ENCODE results near the gene MYO10.
"Not testable (repeated sequence)": the region's sequence is repeated elsewhere in the genome, so short reads cannot be mapped to it uniquely, and the experiment has no call there.

The MYO10 gene

DNA sequence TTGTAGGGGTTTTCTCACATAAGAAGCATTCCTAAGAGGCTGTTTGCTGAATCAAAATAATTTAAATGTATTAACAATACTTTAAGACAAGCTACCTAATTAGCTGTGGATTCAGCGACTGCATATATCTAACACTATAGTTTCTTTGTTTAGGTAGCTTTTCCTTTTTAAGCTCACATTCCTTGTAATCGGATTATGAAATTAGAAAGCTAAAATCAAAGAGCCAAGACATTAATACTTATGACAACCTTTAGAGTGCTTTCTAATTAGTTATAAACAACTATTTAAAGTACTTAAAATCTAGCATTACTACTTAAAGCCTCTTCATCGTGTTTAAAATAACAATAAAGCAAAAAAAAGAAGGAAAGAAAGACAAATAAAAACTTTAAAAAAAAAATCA, 182.0 kb downstream of the MYO10 start:
- H3K9me3 Mint-ChIP-seq: no peaks in the 10 kb centered on the region
- no peaks in the 10 kb centered on the region for H3K4me1 Mint-ChIP-seq
- ATAC-seq (replicated peaks): no peak
- no peak overlapping the region for H3K4me3 Mint-ChIP-seq
- no peak overlapping the region for H3K27ac Mint-ChIP-seq
- no peak for DNase-seq
- H3K27me3 Mint-ChIP-seq: no peaks in the 10 kb centered on the region
- no peaks in the 10 kb centered on the region for H3K36me3 Mint-ChIP-seq

- DNase-seq (no peak), ATAC-seq (replicated peaks) (no peak)
- Mint-ChIP-seq H3K27ac (peak overlapping the region; percentile 31), H3K9me3 (no peaks in the 10 kb centered on the region), H3K4me3 (no peak overlapping the region), H3K27me3 (no peaks in the 10 kb centered on the region), H3K36me3 (no peaks in the 10 kb centered on the region), H3K4me1 (no peaks in the 10 kb centered on the region)
Observed at GRCh38 chr5:16750445-16750844, 185.6 kb downstream of the MYO10 start.

DNA sequence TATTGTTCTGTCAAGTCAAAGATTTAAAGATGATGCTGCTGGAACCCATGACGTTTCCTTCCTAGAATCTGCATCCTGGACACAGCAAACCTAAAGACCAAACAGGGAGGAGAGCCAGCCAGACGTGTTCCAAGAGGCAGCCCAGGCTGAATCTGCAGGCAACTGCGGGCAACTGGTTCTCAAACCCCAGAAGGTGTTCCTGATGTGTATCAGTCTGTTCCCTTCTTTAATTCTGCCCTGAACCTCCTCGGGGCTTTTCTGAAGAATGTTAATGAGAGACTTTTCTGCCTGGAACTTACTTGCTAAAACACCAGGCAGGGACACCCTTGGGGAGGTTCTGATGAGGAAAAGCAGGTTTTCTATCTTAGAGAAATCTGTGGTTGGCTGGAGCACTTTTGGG, 186.5 kb downstream of the MYO10 start:
- ATAC-seq (replicated peaks) (no peak), DNase-seq (no peak)
- H3K4me1 Mint-ChIP-seq: no peaks in the 10 kb centered on the region
- no peaks in the 10 kb centered on the region for H3K36me3 Mint-ChIP-seq
- H3K27ac Mint-ChIP-seq: no peak overlapping the region
- no peak overlapping the region for H3K4me3 Mint-ChIP-seq
- H3K9me3 Mint-ChIP-seq: no peaks in the 10 kb centered on the region
- no peaks in the 10 kb centered on the region for H3K27me3 Mint-ChIP-seq

- Mint-ChIP-seq H3K9me3 (no peaks in the 10 kb centered on the region), H3K36me3 (no peaks in the 10 kb centered on the region), H3K4me1 (no peaks in the 10 kb centered on the region), H3K27ac (no peak overlapping the region), H3K4me3 (no peak overlapping the region), H3K27me3 (peaks cover 9 to 10% of the 10 kb centered on the region in 2 donors)
- DNase-seq (no peak), ATAC-seq (replicated peaks) (no peak)
Observed at GRCh38 chr5:16744164-16744880, 191.8 kb downstream of the MYO10 start.

DNA sequence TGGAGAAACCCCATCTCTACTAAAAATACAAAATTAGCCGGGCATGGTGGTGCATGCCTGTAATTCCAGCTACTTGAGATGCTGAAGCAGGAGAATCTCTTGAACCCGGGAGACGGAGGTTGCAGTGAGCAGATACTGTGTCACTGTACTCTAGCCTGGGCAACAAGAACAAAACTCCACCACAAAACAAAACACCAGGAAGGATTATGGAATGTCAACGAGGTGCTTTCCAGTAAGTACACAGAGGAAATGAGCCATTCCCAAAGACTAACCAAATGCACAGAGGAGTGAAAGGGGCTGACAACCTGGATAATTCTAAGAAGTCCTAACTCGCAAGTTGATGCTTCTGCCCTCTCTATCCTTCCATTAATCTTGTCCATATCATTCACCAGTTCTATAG, 193.2 kb downstream of the MYO10 start:
- DNase-seq (no peak), ATAC-seq (replicated peaks) (no peak)
- no peaks in the 10 kb centered on the region for H3K9me3 Mint-ChIP-seq
- H3K27ac Mint-ChIP-seq: no peak overlapping the region
- peaks cover 9 to 14% of the 10 kb centered on the region in 2 donors for H3K27me3 Mint-ChIP-seq
- no peaks in the 10 kb centered on the region for H3K36me3 Mint-ChIP-seq
- no peaks in the 10 kb centered on the region for H3K4me1 Mint-ChIP-seq
- H3K4me3 Mint-ChIP-seq: no peak overlapping the region

DNA sequence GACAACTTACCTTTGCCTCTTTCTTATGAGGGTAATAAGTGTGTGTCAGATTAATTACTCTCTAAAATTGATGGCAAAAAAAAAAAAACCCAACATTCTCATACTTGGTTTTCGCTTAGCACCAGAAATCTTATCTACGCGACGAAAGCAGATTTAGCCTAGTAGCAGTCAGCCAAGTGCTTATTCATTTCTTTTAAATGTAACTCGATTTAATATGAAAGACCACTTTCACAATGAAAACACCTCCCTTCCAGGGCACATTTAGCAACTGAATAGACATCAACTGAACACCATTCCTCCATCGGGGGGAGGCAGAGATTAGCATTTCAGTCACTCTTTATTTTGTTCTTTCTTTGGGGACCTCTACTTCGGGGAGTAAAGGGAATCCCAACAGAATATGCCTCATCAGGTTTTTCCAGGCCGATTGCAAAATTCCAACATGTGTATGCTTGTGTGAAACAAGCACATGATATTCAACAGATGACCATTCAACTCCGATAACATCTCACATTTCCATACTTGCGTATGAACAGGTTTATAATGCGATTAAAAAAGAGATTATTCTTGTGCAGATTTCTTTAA, 195.2 kb downstream of the MYO10 start:
- peaks cover 9 to 19% of the 10 kb centered on the region in 2 donors for H3K27me3 Mint-ChIP-seq
- DNase-seq: no peak

DNA sequence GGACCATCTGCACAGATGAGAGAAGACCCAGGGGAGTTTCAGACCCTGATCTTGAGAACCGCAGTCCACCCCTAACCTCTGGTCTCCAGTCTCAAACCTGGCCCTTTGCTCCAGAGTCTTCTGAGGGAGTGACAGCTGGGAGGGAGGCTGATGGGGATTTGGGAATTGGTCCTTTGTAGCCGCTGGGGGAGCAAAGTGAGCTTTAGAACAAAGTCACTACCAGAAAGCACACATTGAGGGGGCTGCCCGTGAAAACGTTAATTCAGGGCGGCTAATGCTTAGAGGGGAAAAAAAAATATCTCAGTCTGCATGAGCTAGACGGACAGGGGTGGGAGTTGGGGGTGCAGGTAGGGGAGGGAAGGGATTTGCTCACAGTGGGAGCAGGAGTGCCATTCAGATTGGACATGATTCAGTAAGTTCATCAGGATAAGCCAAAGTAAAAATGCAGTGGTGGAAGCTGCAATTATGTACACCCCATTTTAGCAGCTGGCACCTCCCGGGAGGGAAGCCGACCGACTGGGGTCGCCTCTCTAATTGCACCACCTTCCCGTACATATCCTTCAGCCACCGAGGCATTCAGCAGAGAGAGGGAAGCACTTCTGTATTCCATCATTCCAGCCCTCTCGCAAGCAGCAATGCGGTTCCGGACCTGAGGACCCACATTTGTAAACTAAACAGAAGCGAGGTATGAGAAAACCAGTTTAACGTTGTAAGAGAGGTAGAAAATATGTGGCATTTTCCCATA, 195.8 kb downstream of the MYO10 start:
- H3K9me3 Mint-ChIP-seq: no peaks in the 10 kb centered on the region
- H3K27me3 Mint-ChIP-seq: peaks cover 9 to 24% of the 10 kb centered on the region in 2 donors
- no peaks in the 10 kb centered on the region for H3K36me3 Mint-ChIP-seq
- DNase-seq (no peak), ATAC-seq (replicated peaks) (no peak)
- H3K4me3 Mint-ChIP-seq: no peak overlapping the region
- no peak overlapping the region for H3K27ac Mint-ChIP-seq
- H3K4me1 Mint-ChIP-seq: no peaks in the 10 kb centered on the region

More for the DNA sequence above, 195.2 kb downstream of the MYO10 start:
- no peaks in the 10 kb centered on the region for H3K9me3 Mint-ChIP-seq
- no peak for ATAC-seq (replicated peaks)
- no peaks in the 10 kb centered on the region for H3K4me1 Mint-ChIP-seq
- no peak overlapping the region for H3K4me3 Mint-ChIP-seq
- H3K27ac Mint-ChIP-seq: no peak overlapping the region
- H3K36me3 Mint-ChIP-seq: no peaks in the 10 kb centered on the region

GRCh38 chr5:16738393-16738792, 197.7 kb downstream of the MYO10 start:
- peaks cover 9 to 24% of the 10 kb centered on the region in 2 donors for H3K27me3 Mint-ChIP-seq
- not testable (repeated sequence) for H3K9me3 Mint-ChIP-seq; H3K36me3 Mint-ChIP-seq; H3K4me1 Mint-ChIP-seq; DNase-seq; H3K27ac Mint-ChIP-seq; ATAC-seq (replicated peaks); H3K4me3 Mint-ChIP-seq

DNA sequence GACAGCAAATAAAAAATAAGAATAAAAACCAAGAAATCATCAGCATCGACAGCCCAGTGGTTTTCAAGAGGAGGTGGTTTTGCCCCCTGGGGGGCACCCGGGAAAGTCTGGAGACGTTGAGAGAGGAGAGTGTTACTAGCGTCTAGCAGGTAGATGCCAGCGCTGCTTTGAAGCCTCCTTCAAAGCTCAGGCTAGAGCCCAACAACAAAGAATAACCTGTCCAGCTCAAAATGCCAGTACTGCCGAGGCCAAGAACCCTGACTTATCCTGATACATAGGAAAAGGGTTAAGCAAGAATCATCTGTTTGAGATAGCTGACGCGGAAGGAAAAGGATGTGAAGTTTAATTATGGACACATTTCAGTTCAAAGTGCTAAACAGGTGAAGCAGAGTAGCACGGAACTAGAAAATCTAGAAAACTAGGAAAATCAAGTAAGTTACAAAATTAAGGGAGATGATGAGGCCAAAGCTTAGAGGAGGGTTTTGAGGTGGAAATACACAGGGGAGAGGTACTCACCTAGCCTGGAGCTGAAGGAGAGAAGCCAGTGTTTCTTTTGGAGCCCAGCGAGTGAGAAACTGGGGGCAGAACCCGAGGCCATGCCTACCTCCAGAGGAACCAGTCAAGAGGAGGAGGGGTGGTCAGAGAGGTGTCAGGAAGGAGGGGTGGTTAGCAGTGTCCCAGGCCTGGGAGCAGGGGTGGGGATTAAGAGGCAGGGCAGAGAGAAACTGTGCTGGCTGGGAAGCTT, 198.3 kb downstream of the MYO10 start:
- Mint-ChIP-seq H3K27ac (no peak overlapping the region), H3K36me3 (no peaks in the 10 kb centered on the region), H3K27me3 (peaks cover 9 to 24% of the 10 kb centered on the region in 2 donors), H3K9me3 (no peaks in the 10 kb centered on the region), H3K4me1 (no peaks in the 10 kb centered on the region), H3K4me3 (no peak overlapping the region)
- DNase-seq (no peak), ATAC-seq (replicated peaks) (no peak)

DNA sequence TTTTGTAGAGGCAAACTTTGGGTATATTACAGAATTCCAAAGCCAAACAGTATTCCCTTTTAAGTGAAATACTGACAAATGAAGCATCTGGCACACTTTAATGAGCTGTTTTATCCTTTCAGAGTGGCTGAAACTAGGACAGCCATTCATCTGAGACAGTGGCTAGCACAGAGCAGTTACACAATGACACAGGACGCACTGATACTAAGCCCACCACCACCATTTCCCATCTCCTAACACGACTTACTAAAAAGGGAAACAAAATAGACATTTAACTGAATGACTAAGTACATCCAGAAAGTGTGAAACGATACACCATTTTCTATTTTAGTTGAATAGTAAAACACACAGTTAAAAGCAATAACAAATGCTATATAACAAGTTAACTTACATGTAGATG, 198.9 kb downstream of the MYO10 start:
- Mint-ChIP-seq H3K4me1 (no peaks in the 10 kb centered on the region), H3K27ac (no peak overlapping the region), H3K27me3 (peaks cover 9 to 24% of the 10 kb centered on the region in 2 donors), H3K9me3 (no peaks in the 10 kb centered on the region), H3K4me3 (no peak overlapping the region), H3K36me3 (no peaks in the 10 kb centered on the region)
- no peak for ATAC-seq (replicated peaks)
- DNase-seq: no peak

GRCh38 chr5:16736158-16736995, 199.7 kb downstream of the MYO10 start:
- H3K4me1 Mint-ChIP-seq: no peaks in the 10 kb centered on the region
- H3K9me3 Mint-ChIP-seq: no peaks in the 10 kb centered on the region
- H3K36me3 Mint-ChIP-seq: no peaks in the 10 kb centered on the region
- H3K27ac Mint-ChIP-seq: no peak overlapping the region
- no peak for DNase-seq
- no peak for ATAC-seq (replicated peaks)
- H3K27me3 Mint-ChIP-seq: peaks cover 9 to 24% of the 10 kb centered on the region in 2 donors
- no peak overlapping the region for H3K4me3 Mint-ChIP-seq

DNA sequence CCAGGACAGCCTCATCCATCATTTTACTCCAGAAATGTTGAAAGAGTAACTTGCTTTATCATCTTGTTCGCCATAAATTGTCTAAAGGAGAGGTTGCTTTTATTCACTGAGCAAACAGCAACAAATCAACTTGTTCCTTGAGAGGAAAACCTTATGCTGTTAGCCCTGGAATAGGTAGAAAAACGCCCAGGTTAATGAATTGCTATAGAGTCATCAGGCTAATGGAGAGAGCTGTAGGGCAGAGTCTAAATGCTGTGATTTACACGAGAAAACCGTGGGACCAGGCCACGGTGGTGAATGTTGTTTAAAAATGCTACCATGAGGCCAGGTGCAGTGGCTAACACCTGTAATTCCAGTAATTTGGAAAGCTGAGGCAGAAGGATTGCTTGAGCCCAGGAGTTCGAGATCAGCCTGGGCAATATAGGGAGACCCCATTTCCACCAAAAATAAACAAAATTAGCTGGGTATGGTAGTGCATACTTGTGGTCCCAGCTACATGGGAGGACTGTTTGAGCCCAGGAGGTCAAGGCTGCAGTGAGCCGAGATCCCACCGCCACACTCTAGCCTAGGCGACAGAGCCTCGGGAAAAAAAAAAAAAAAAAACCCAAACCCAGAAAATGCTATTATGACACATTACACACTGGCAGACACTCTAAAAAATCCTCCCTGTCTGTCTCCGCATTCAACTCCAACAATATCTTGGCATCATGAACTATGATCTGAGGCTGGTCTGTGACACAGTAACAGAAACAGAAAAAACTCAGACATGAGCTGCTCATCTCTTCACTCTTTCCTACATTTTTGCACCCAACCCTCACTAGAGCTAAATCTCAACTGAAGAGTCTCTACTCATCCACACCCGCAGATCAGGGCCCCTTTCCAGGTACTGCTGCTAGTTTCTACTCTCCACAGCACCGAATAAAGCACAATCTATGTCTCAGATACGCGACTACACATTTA, 200.7 kb downstream of the MYO10 start:
- no peaks in the 10 kb centered on the region for H3K4me1 Mint-ChIP-seq
- ATAC-seq (replicated peaks) (no peak), DNase-seq (no peak)
- no peak overlapping the region for H3K27ac Mint-ChIP-seq
- no peaks in the 10 kb centered on the region for H3K36me3 Mint-ChIP-seq
- H3K9me3 Mint-ChIP-seq: no peaks in the 10 kb centered on the region
- H3K27me3 Mint-ChIP-seq: peaks cover 12 to 24% of the 10 kb centered on the region in 2 donors
- no peak overlapping the region for H3K4me3 Mint-ChIP-seq
